Measurements from ENCODE around the gene DOCK2.

The DOCK2 gene

GRCh38 chr5:169838688-169839087, 201.6 kb downstream of the DOCK2 start:
- peak; percentile 80 for FAIRE-seq

GRCh38 chr5:169840405-169840804, 203.3 kb downstream of the DOCK2 start:
- FAIRE-seq (no peak), DNase-seq (ENCODE audit: extremely low spot score, insufficient read length, low read depth) (no peak)

More at GRCh38 chr5:169838688-169839087, 201.6 kb downstream of the DOCK2 start:
- DNase-seq (ENCODE audit: extremely low spot score, insufficient read length, low read depth): peak; percentile 14

- FAIRE-seq (no peak), DNase-seq (ENCODE audit: extremely low spot score, insufficient read length, low read depth) (no peak)
These were observed 205.6 kb downstream of the DOCK2 start for GRCh38 chr5:169842699-169843098.

- FAIRE-seq (no peak), DNase-seq (ENCODE audit: extremely low spot score, insufficient read length, low read depth) (no peak)
These were observed 210.4 kb downstream of the DOCK2 start for GRCh38 chr5:169847519-169847918.

- FAIRE-seq (no peak), DNase-seq (ENCODE audit: extremely low spot score, insufficient read length, low read depth) (no peak)
These were observed 211.2 kb downstream of the DOCK2 start for GRCh38 chr5:169848271-169848670.

- no peak for FAIRE-seq
- DNase-seq (ENCODE audit: extremely low spot score, insufficient read length, low read depth): no peak
These were observed 211.7 kb downstream of the DOCK2 start for GRCh38 chr5:169848792-169849191.

- FAIRE-seq (no peak), DNase-seq (ENCODE audit: extremely low spot score, insufficient read length, low read depth) (no peak)
These were observed 213.3 kb downstream of the DOCK2 start for GRCh38 chr5:169850409-169850808.

GRCh38 chr5:169851321-169851850, 214.3 kb downstream of the DOCK2 start:
- no peak for FAIRE-seq

GRCh38 chr5:169856571-169856970, 219.5 kb downstream of the DOCK2 start:
- no peak for DNase-seq (ENCODE audit: extremely low spot score, insufficient read length, low read depth)
- no peak for FAIRE-seq

More at GRCh38 chr5:169851321-169851850, 214.3 kb downstream of the DOCK2 start:
- DNase-seq (ENCODE audit: extremely low spot score, insufficient read length, low read depth): no peak

- DNase-seq (ENCODE audit: extremely low spot score, insufficient read length, low read depth) (no peak), FAIRE-seq (peak; percentile 75)
These were observed 223.5 kb downstream of the DOCK2 start for GRCh38 chr5:169860585-169860984.

GRCh38 chr5:169861433-169861832, 224.4 kb downstream of the DOCK2 start:
- no peak for DNase-seq (ENCODE audit: extremely low spot score, insufficient read length, low read depth)
- FAIRE-seq: no peak

- FAIRE-seq (no peak), DNase-seq (ENCODE audit: extremely low spot score, insufficient read length, low read depth) (no peak)
These were observed 224.9 kb downstream of the DOCK2 start for GRCh38 chr5:169861934-169862333.

GRCh38 chr5:169862391-169862811, 225.3 kb downstream of the DOCK2 start:
- DNase-seq (ENCODE audit: extremely low spot score, insufficient read length, low read depth) (no peak), FAIRE-seq (no peak)

GRCh38 chr5:169864483-169864882, 227.4 kb downstream of the DOCK2 start:
- FAIRE-seq: no peak
- no peak for DNase-seq (ENCODE audit: extremely low spot score, insufficient read length, low read depth)

- DNase-seq (ENCODE audit: extremely low spot score, insufficient read length, low read depth): no peak
- no peak for FAIRE-seq
These were observed 230.3 kb downstream of the DOCK2 start for GRCh38 chr5:169867347-169867746.

GRCh38 chr5:169869066-169869465, 232.0 kb downstream of the DOCK2 start:
- no peak for DNase-seq (ENCODE audit: extremely low spot score, insufficient read length, low read depth)
- no peak for FAIRE-seq

GRCh38 chr5:169870211-169870610, 233.1 kb downstream of the DOCK2 start:
- FAIRE-seq (no peak), DNase-seq (ENCODE audit: extremely low spot score, insufficient read length, low read depth) (no peak)

- no peak for FAIRE-seq
- no peak for DNase-seq (ENCODE audit: extremely low spot score, insufficient read length, low read depth)
These were observed 234.9 kb downstream of the DOCK2 start for GRCh38 chr5:169871826-169872490.

- DNase-seq (ENCODE audit: extremely low spot score, insufficient read length, low read depth) (no peak), FAIRE-seq (no peak)
These were observed 236.6 kb downstream of the DOCK2 start for GRCh38 chr5:169873642-169874041.

GRCh38 chr5:169874621-169875020, 237.5 kb downstream of the DOCK2 start:
- DNase-seq (ENCODE audit: extremely low spot score, insufficient read length, low read depth): no peak
- FAIRE-seq: no peak

- FAIRE-seq (no peak), DNase-seq (ENCODE audit: extremely low spot score, insufficient read length, low read depth) (no peak)
These were observed 238.1 kb downstream of the DOCK2 start for GRCh38 chr5:169875091-169875728.
